Pancreas (tissue), 10 donors: Measurements from ENCODE around the gene NOTCH2NLA. TPM values are rescaled to one million over a fixed set of nuclear protein-coding genes. Genes with fewer than 3 reads are reported as not detected.
A peak's percentile ranks its signal among the peaks of the same experiment; 100 is the strongest.
"Not testable (repeated sequence)": the region's sequence is repeated elsewhere in the genome, so short reads cannot be mapped to it uniquely, and the experiment has no call there.

Source experiments
- ATAC-seq, 4 donors: fragments of 200-7000 bp; cut with Tn5 transposase; one replicate each; pipeline versions ENCODE4 v1.8.0 to v1.9.1; 2020; ENCODE audit warnings: mild to moderate bottlenecking in 4 of 4, moderate library complexity in 4 of 4
- DNase-seq, 6 donors: peaks; one replicate each; pipeline ENCODE4 v3.0.0-alpha.2; 2020
- FAIRE-seq: peaks from 2 replicates; lab custom pipeline; 2012; peaks lifted over from hg19 to GRCh38; lab: Jason Lieb, UNC
- H3K27ac ChIP-seq, 4 donors: fragments of 200-600 bp; sonication (generic); 1 replicate in 3 of 4; 2 replicates in 1 of 4; pipeline versions ENCODE4 v1.5.0 to v1.8.0; 2020
- H3K27me3 ChIP-seq, 4 donors: fragments of 200-600 bp; one replicate each; pipeline ENCODE4 v1.8.0; 2021
- H3K36me3 ChIP-seq, 3 donors: fragments of 200-600 bp; sonication (generic) in 1 of 3; one replicate each; pipeline versions ENCODE4 v1.5.0 to v1.8.0; 2020 to 2021
- H3K4me1 ChIP-seq, 3 donors: fragments of 200-600 bp; one replicate each; pipeline ENCODE4 v1.8.0; 2021
- H3K4me3 ChIP-seq, 4 donors: fragments of 200-600 bp; sonication (generic) in 2 of 4; one replicate each; pipeline versions ENCODE4 v1.5.0 to v1.8.0; 2020 to 2021
- H3K9me3 ChIP-seq, 4 donors: fragments of 200-600 bp; one replicate each; pipeline ENCODE4 v1.8.0; 2021
- WGBS, 2 donors: extraction: QIAGEN DNeasy Blood & Tissue Kit; methylation state at CpG; one replicate each; pipeline ENCODE4 v1.1.7; 2013; 5-methylcytosine and 5-hydroxymethylcytosine counted together
- intact Hi-C, 3 donors: fragments of 100-400 bp; cut with DNase I; formaldehyde crosslinking; loops; one replicate each; pipeline versions ENCODE4 v1.11.1 to v1.14.2; 2022
- polyA plus RNA-seq, 2 donors: library from polyadenylated mRNA; stranded (reverse); fragments of 200-250 nt; gene quantifications; one replicate each; pipeline ENCODE4 v1.2.3, GENCODE V29; 2013
- total RNA-seq, 6 donors: library from RNA; stranded (reverse); fragmentation: NEBNext Ultra II Directional in 4 of 6; extraction: Animal tissue kit (Norgen Biotek cat#: 25700) in 4 of 6; gene quantifications; one replicate each; pipeline versions ENCODE4 v1.2.1 to v1.2.4, GENCODE V29; 2021 to 2023
- donor health status: healthy with polysubstance abuse.
- donor health status: DM: no; HTN: no; CAD: no; lungs with moderate emphysema.
- donor health status: DM: no; HTN: no; CAD: no.
- donor health status: control.
- donor health status: control.
- donor health status: Bipolar disorder and iron deficiency.
- donor health status: DM: yes; HTN: yes; CAD: no.
- donor health status: DM: no; HTN: no; CAD: no.
- donor health status: DM: no; HTN: no; CAD: no.
- donor health status: DM: yes; HTN: yes; CAD: no.

The NOTCH2NLA gene
- total and polyA plus RNA-seq, 8 donors: 7.2 to 30.9 (median 20.8) TPM

- WGBS, 2 donors: no CpG with 5 or more reads among the region's 1 CpG
- H3K27ac ChIP-seq, H3K9me3 ChIP-seq, DNase-seq, FAIRE-seq, H3K36me3 ChIP-seq, intact Hi-C loops, H3K4me3 ChIP-seq, H3K4me1 ChIP-seq, H3K27me3 ChIP-seq: not testable (repeated sequence)
- peak; percentile 35 to 77 (median 74) for ATAC-seq
Measured at GRCh38 chr1:146257992-146258552, 29.3 kb upstream of the NOTCH2NLA start.

GRCh38 chr1:146254569-146255197, 25.9 kb upstream of the NOTCH2NLA start:
- H3K36me3 ChIP-seq, H3K27me3 ChIP-seq, intact Hi-C loops, ATAC-seq, H3K27ac ChIP-seq, H3K4me3 ChIP-seq, H3K9me3 ChIP-seq, FAIRE-seq, DNase-seq, H3K4me1 ChIP-seq: not testable (repeated sequence)
- WGBS, 2 donors: 73 to 84% methylated on average over 1 of the region's 4 CpGs

- H3K36me3 ChIP-seq, intact Hi-C loops, H3K4me3 ChIP-seq, ATAC-seq, H3K27me3 ChIP-seq, DNase-seq, H3K4me1 ChIP-seq, H3K27ac ChIP-seq, H3K9me3 ChIP-seq, FAIRE-seq: not testable (repeated sequence)
- no CpG with 5 or more reads among the region's 4 CpGs for WGBS, 2 donors
Measured at GRCh38 chr1:146253249-146253855, 24.5 kb upstream of the NOTCH2NLA start.

- intact Hi-C loops, FAIRE-seq, ATAC-seq, H3K36me3 ChIP-seq, H3K27me3 ChIP-seq, H3K27ac ChIP-seq, H3K4me1 ChIP-seq, H3K4me3 ChIP-seq, H3K9me3 ChIP-seq, DNase-seq: not testable (repeated sequence)
- no CpG with 5 or more reads among the region's 1 CpG for WGBS, 2 donors
Measured at GRCh38 chr1:146251523-146251922, 22.7 kb upstream of the NOTCH2NLA start.

GRCh38 chr1:146248643-146249042, 19.8 kb upstream of the NOTCH2NLA start:
- H3K4me1 ChIP-seq, DNase-seq, intact Hi-C loops, FAIRE-seq, H3K4me3 ChIP-seq, ATAC-seq, H3K36me3 ChIP-seq, H3K27ac ChIP-seq, H3K27me3 ChIP-seq, H3K9me3 ChIP-seq: not testable (repeated sequence)
- WGBS, 2 donors: no CpG with 5 or more reads among the region's 4 CpGs

GRCh38 chr1:146236626-146237025, 7.8 kb upstream of the NOTCH2NLA start:
- H3K4me3 ChIP-seq, DNase-seq, H3K27me3 ChIP-seq, intact Hi-C loops, FAIRE-seq, H3K36me3 ChIP-seq, H3K9me3 ChIP-seq, H3K4me1 ChIP-seq, H3K27ac ChIP-seq, ATAC-seq: not testable (repeated sequence)
- no CpG with 5 or more reads among the region's 2 CpGs for WGBS, 2 donors

- intact Hi-C loops, H3K27me3 ChIP-seq, ATAC-seq, H3K4me1 ChIP-seq, H3K4me3 ChIP-seq, DNase-seq, H3K9me3 ChIP-seq, H3K27ac ChIP-seq, H3K36me3 ChIP-seq, FAIRE-seq: not testable (repeated sequence)
- no CpG with 5 or more reads among the region's 5 CpGs for WGBS, 2 donors
Measured at GRCh38 chr1:146236026-146236601, 7.3 kb upstream of the NOTCH2NLA start.

- H3K4me3 ChIP-seq: peak overlapping the region in 3 of 4 donors; percentile 34 to 58 (median 48)
- H3K9me3 ChIP-seq, FAIRE-seq, H3K36me3 ChIP-seq, H3K4me1 ChIP-seq, H3K27me3 ChIP-seq, intact Hi-C loops: not testable (repeated sequence)
- peak; percentile 42 to 60 (median 46) for ATAC-seq
- 0 to 1% methylated on average over 16 of the region's 53 CpGs for WGBS, 2 donors
- DNase-seq: peak in 5 of 6 donors; percentile 0 to 63 (median 31)
- H3K27ac ChIP-seq: peak overlapping the region in 2 of 4 donors; percentile 54 to 76
Measured at GRCh38 chr1:146228144-146228682, 608 bp downstream of the NOTCH2NLA start.

- DNase-seq: peak in 2 of 6 donors; percentile 9 to 23
- WGBS, 2 donors: 36% methylated on average over 1 of the region's 5 CpGs; no CpG with 5 or more reads in 1 of the 2 donors
- intact Hi-C loops, FAIRE-seq, H3K4me3 ChIP-seq, ATAC-seq, H3K9me3 ChIP-seq, H3K36me3 ChIP-seq, H3K4me1 ChIP-seq, H3K27ac ChIP-seq, H3K27me3 ChIP-seq: not testable (repeated sequence)
Measured at GRCh38 chr1:146174531-146174930, 54.3 kb downstream of the NOTCH2NLA start.

- H3K27ac ChIP-seq, DNase-seq, intact Hi-C loops, H3K4me3 ChIP-seq, H3K27me3 ChIP-seq, ATAC-seq, H3K9me3 ChIP-seq, H3K4me1 ChIP-seq, FAIRE-seq, H3K36me3 ChIP-seq: not testable (repeated sequence)
- whole genome bisulfite sequencing, 2 donors: no CpG with 5 or more reads among the region's 1 CpG
Measured at GRCh38 chr1:146167740-146168139, 61.1 kb downstream of the NOTCH2NLA start.

GRCh38 chr1:146167273-146167672, 61.5 kb downstream of the NOTCH2NLA start:
- H3K27ac ChIP-seq, FAIRE-seq, H3K4me1 ChIP-seq, H3K4me3 ChIP-seq, intact Hi-C loops, ATAC-seq, DNase-seq, H3K36me3 ChIP-seq, H3K9me3 ChIP-seq, H3K27me3 ChIP-seq: not testable (repeated sequence)
- no CpG with 5 or more reads among the region's 1 CpG for WGBS, 2 donors
